GM19438 (cell line): ENCODE results near the gene RNF182.
"Not testable (repeated sequence)": the region's sequence is repeated elsewhere in the genome, so short reads cannot be mapped to it uniquely, and the experiment has no call there.

ENCODE experiments used
- ATAC-seq: cut with Tn5 transposase; IDR thresholded peaks from one replicate; pipeline ENCODE4 v1.9.1; 2021; ENCODE audit warnings: low read depth; ENCODE audit not compliant: unreplicated experiment

RNF182 gene

GRCh38 chr6:13993416-13993815 lies 68.7 kb downstream of the RNF182 start:
- no peak for ATAC-seq

GRCh38 chr6:13998356-13998755 lies 73.6 kb downstream of the RNF182 start:
- no peak for ATAC-seq

GRCh38 chr6:14000901-14001300 lies 76.1 kb downstream of the RNF182 start:
- no peak for ATAC-seq

- no peak for ATAC-seq
These were observed 76.7 kb downstream of the RNF182 start for GRCh38 chr6:14001329-14002012.

- no peak for ATAC-seq
These were observed 77.6 kb downstream of the RNF182 start for GRCh38 chr6:14002176-14002947.

- ATAC-seq = no peak
These were observed 79.5 kb downstream of the RNF182 start for GRCh38 chr6:14004258-14004657.

GRCh38 chr6:14008809-14009208 lies 84.1 kb downstream of the RNF182 start:
- ATAC-seq = no peak

- ATAC-seq = no peak
These were observed 84.7 kb downstream of the RNF182 start for GRCh38 chr6:14009431-14009830.

- no peak for ATAC-seq
These were observed 85.5 kb downstream of the RNF182 start for GRCh38 chr6:14010275-14010674.

GRCh38 chr6:14012313-14013030 lies 87.7 kb downstream of the RNF182 start:
- no peak for ATAC-seq

- ATAC-seq = no peak
These were observed 91.2 kb downstream of the RNF182 start for GRCh38 chr6:14015964-14016363.

- ATAC-seq = no peak
These were observed 91.7 kb downstream of the RNF182 start for GRCh38 chr6:14016432-14016831.

- no peak for ATAC-seq
These were observed 92.3 kb downstream of the RNF182 start for GRCh38 chr6:14016935-14017625.

- no peak for ATAC-seq
These were observed 93.1 kb downstream of the RNF182 start for GRCh38 chr6:14017626-14018475.

GRCh38 chr6:14018559-14018958 lies 93.8 kb downstream of the RNF182 start:
- ATAC-seq = not testable (repeated sequence)

- ATAC-seq = no peak
These were observed 95.8 kb downstream of the RNF182 start for GRCh38 chr6:14020551-14020950.

- no peak for ATAC-seq
These were observed 96.7 kb downstream of the RNF182 start for GRCh38 chr6:14021449-14021848.

- ATAC-seq = no peak
These were observed 97.9 kb downstream of the RNF182 start for GRCh38 chr6:14022673-14023072.

GRCh38 chr6:14023855-14024254 lies 99.1 kb downstream of the RNF182 start:
- ATAC-seq = no peak

- no peak for ATAC-seq
These were observed 100.4 kb downstream of the RNF182 start for GRCh38 chr6:14025160-14025559.
